ENCODE measurements around the gene MVK. TPM values are rescaled to one million over a fixed set of nuclear protein-coding genes. Genes with fewer than 3 reads are reported as not detected.

Gene MVK
- total and polyA plus RNA-seq, 2 experiments from 2014 or later, result 6.7 to 11.8 TPM

- Histone ChIP-seq H4K20me1 (ENCODE audit: insufficient read depth) (no peaks in the 10 kb centered on the region), H3F3A (ENCODE audit: insufficient read depth) (no peaks in the 10 kb centered on the region), H3K27me3 (replicated peaks; ENCODE audit: insufficient read depth) (peaks cover 19% of the 10 kb centered on the region), H3K4me2 (ENCODE audit: unreplicated experiment) (no peak overlapping the region), H3K9ac (no peak overlapping the region), H3K4me1 (ENCODE audit: insufficient read depth) (no peaks in the 10 kb centered on the region), H3K27ac (no peak overlapping the region), H3K79me2 (ENCODE audit: insufficient read depth) (no peaks in the 10 kb centered on the region), H3K4me3 (no peak overlapping the region), H3K9me2 (ENCODE audit: insufficient read depth) (no peaks in the 10 kb centered on the region), H3K36me3 (ENCODE audit: low read depth) (no peaks in the 10 kb centered on the region), H2AFZ (no peak overlapping the region), H3K9me3 (ENCODE audit: low read depth) (no peaks in the 10 kb centered on the region)
- DNase-seq, result no peak
- WGBS, 2 experiments (ENCODE audit: low coverage in 1 of 2, low lambda C conversion rate in 2 of 2, missing lambda C conversion rate in 2 of 2), result 70 to 76% methylated on average over 7 of the region's 7 CpGs
- in situ Hi-C loops (cut with MboI), result no loop called here
- TF ChIP-seq EZH2 (IDR thresholded peaks at IDR 0.05; ENCODE audit: insufficient read depth, poor library complexity, severe bottlenecking) (no peak), EZH2phosphoT487 (IDR thresholded peaks at IDR 0.05; ENCODE audit: insufficient read depth, low read depth) (no peak)
Observed at GRCh38 chr12:109626378-109627115, 53.0 kb downstream of the MVK start.

- Histone ChIP-seq H3K4me2 (ENCODE audit: unreplicated experiment) (no peak overlapping the region), H3K9ac (no peak overlapping the region), H3K4me3 (no peak overlapping the region), H2AFZ (no peak overlapping the region), H3F3A (ENCODE audit: insufficient read depth) (no peaks in the 10 kb centered on the region), H3K27ac (no peak overlapping the region), H3K4me1 (ENCODE audit: insufficient read depth) (no peaks in the 10 kb centered on the region), H3K9me3 (ENCODE audit: low read depth) (no peaks in the 10 kb centered on the region), H3K36me3 (ENCODE audit: low read depth) (no peaks in the 10 kb centered on the region), H3K27me3 (replicated peaks; ENCODE audit: insufficient read depth) (peaks cover 9% of the 10 kb centered on the region), H4K20me1 (ENCODE audit: insufficient read depth) (no peaks in the 10 kb centered on the region), H3K79me2 (ENCODE audit: insufficient read depth) (no peaks in the 10 kb centered on the region), H3K9me2 (ENCODE audit: insufficient read depth) (no peaks in the 10 kb centered on the region)
- DNase-seq, result no peak
- TF ChIP-seq EZH2 (IDR thresholded peaks at IDR 0.05; ENCODE audit: insufficient read depth, poor library complexity, severe bottlenecking), result no peak
- 38 to 48% methylated on average over 7 of the region's 7 CpGs for WGBS, 2 experiments (ENCODE audit: low coverage in 1 of 2, low lambda C conversion rate in 2 of 2, missing lambda C conversion rate in 2 of 2)
- in situ Hi-C loops (cut with MboI), result no loop called here
Observed at GRCh38 chr12:109627633-109628032, 54.0 kb downstream of the MVK start.

GRCh38 chr12:109630107-109630506, 56.5 kb downstream of the MVK start:
- Histone ChIP-seq H4K20me1 (ENCODE audit: insufficient read depth) (no peaks in the 10 kb centered on the region), H3K4me3 (no peak overlapping the region), H3K79me2 (ENCODE audit: insufficient read depth) (no peaks in the 10 kb centered on the region), H3K36me3 (ENCODE audit: low read depth) (no peaks in the 10 kb centered on the region), H3K9ac (no peak overlapping the region), H3K27ac (no peak overlapping the region), H3K27me3 (replicated peaks; ENCODE audit: insufficient read depth) (peaks cover 4% of the 10 kb centered on the region), H2AFZ (no peak overlapping the region), H3K9me3 (ENCODE audit: low read depth) (no peaks in the 10 kb centered on the region), H3F3A (ENCODE audit: insufficient read depth) (no peaks in the 10 kb centered on the region), H3K4me2 (ENCODE audit: unreplicated experiment) (no peak overlapping the region), H3K9me2 (ENCODE audit: insufficient read depth) (no peaks in the 10 kb centered on the region), H3K4me1 (ENCODE audit: insufficient read depth) (no peaks in the 10 kb centered on the region)
- TF ChIP-seq EZH2phosphoT487 (IDR thresholded peaks at IDR 0.05; ENCODE audit: insufficient read depth, low read depth), result no peak
- TF ChIP-seq EZH2 (IDR thresholded peaks at IDR 0.05; ENCODE audit: insufficient read depth, poor library complexity, severe bottlenecking), result no peak
- in situ Hi-C loops (cut with MboI), result no loop called here
- WGBS, 2 experiments (ENCODE audit: low coverage in 1 of 2, low lambda C conversion rate in 2 of 2, missing lambda C conversion rate in 2 of 2), result 24 to 26% methylated on average over 5 of the region's 5 CpGs
- no peak for DNase-seq

GRCh38 chr12:109630815-109631214, 57.2 kb downstream of the MVK start:
- H3K27ac ChIP-seq, result no peak overlapping the region
- H3K9me2 ChIP-seq (ENCODE audit: insufficient read depth), result no peaks in the 10 kb centered on the region
- H3F3A ChIP-seq (ENCODE audit: insufficient read depth), result no peaks in the 10 kb centered on the region
- in situ Hi-C loops (cut with MboI), result no loop called here
- no peak overlapping the region for H3K4me3 ChIP-seq
- WGBS, 2 experiments (ENCODE audit: low coverage in 1 of 2, low lambda C conversion rate in 2 of 2, missing lambda C conversion rate in 2 of 2), result 41 to 47% methylated on average over 13 of the region's 13 CpGs
- DNase-seq, result no peak
- peaks cover 4% of the 10 kb centered on the region for H3K27me3 ChIP-seq (replicated peaks; ENCODE audit: insufficient read depth)
- H3K4me2 ChIP-seq (ENCODE audit: unreplicated experiment), result no peak overlapping the region
- TF ChIP-seq EZH2 (IDR thresholded peaks at IDR 0.05; ENCODE audit: insufficient read depth, poor library complexity, severe bottlenecking), result no peak
- TF ChIP-seq EZH2phosphoT487 (IDR thresholded peaks at IDR 0.05; ENCODE audit: insufficient read depth, low read depth), result no peak
- no peak overlapping the region for H3K9ac ChIP-seq
- H2AFZ ChIP-seq, result no peak overlapping the region
- H3K36me3 ChIP-seq (ENCODE audit: low read depth), result no peaks in the 10 kb centered on the region
- H3K79me2 ChIP-seq (ENCODE audit: insufficient read depth), result no peaks in the 10 kb centered on the region
- no peaks in the 10 kb centered on the region for H4K20me1 ChIP-seq (ENCODE audit: insufficient read depth)
- H3K4me1 ChIP-seq (ENCODE audit: insufficient read depth), result no peaks in the 10 kb centered on the region
- no peaks in the 10 kb centered on the region for H3K9me3 ChIP-seq (ENCODE audit: low read depth)

Measured in GM23248 (cell line).